ENCODE data around the gene FAM227B. TPM values are rescaled to one million over a fixed set of nuclear protein-coding genes. Genes with fewer than 3 reads are reported as not detected.
"Not testable (repeated sequence)": the region's sequence is repeated elsewhere in the genome, so short reads cannot be mapped to it uniquely, and the experiment has no call there.

The FAM227B gene
- total RNA-seq, 1 donor from 2014 or later, result 2.6 TPM

DNA sequence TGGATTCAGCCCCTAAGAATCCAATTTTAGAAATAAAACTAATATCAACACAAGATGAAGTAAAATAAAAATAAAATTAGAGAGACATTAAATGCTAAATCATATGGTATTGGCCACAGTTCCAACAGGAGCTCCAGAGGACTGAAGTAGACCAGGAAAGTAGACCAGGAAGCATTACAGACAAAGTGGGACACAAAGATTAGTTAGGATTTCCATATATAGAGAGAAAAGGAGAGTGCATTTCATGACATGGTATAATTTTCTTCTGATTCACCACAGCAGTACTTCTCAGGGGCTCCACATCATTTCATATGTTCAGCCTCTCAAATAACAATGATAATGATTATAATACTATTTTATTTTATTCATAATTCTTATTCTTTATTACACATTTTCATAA lies 179.3 kb downstream of the FAM227B start:
- DNase-seq (ENCODE audit: low spot score) (no peak), ATAC-seq (no peak)

DNA sequence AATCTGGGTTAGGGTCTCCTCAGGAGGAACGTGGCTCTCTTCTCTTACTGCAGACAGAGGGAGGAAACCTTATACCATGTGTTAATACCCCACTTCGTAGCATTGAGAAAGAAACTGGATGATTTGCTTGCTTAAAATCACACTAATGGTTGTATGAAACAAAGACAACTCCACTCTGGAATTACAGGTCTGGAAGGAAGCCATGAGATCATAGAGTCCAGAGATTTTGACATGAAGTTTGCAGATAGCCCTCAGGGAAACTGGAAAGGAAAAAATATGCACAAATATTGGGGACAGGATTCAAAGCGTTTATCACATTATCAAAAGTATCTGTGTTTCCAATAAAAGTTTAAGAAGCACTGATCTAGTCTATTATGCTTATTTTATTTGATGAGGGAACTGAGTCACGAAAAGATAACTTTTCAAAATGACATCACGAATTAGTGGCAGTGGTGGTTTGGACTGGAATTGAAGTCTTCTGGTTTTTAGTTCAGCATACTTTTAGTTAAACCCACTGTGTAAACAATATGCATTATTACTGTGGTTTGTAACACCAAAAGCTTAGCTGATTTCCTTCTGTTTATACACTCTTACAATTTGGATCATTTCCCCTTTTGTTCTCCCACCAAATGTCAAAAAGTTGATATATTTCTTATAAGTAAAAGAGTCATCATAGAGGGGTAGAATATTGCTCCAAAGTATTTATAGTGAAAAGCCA lies 180.8 kb downstream of the FAM227B start:
- no peak for ATAC-seq
- no peak for DNase-seq (ENCODE audit: low spot score)

DNA sequence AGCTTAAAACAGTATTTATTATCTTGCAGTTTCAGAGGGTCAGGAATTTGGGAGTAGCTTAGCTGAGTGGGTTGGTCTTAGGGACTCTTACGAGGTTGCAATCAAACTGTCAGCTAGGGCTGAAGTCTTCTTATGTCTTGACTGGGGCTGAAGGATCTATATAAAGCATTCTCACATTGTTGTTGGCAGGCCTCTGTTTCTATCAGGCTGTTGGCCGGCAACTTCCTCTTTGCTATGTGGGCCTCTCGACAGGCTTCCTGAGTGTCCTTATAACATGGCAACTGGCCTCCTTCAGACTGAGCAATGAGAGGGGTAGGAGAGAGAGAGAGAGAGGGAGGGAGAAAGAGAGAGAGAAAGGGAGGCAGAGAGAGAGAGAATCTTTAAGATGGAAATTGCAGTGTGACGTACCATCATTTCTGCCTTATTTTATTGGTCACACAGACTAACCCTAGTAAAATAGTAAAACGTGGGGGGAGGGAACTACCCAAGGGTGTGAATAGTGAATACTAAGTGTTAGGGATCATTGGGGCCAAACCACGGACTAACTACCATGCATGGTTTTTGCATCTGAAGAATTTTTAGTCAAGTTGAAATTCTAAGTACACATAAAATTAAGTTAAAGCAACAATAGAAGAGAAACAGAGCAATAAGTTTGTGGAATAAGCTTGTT lies 181.5 kb downstream of the FAM227B start:
- ATAC-seq (peak; percentile 14), DNase-seq (ENCODE audit: low spot score) (no peak)

DNA sequence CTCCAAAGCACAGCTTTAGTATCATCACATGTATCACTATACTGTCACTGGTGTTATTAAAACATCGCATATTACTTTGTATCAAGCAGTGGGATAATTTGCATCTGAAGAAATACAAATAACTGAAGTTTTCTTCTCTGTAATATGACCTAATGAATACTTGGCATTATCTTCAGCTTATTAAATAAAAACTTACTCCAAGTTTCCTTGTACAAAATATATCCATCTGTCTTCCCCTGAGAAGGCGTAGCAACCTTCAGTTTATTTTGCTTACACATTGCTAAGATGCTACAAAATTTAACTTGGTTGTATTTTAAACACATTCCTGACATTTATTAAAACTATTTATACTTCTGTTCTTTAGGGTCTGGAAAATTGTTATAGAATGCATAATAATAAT lies 183.9 kb downstream of the FAM227B start:
- ATAC-seq, result no peak
- DNase-seq (ENCODE audit: low spot score), result no peak

DNA sequence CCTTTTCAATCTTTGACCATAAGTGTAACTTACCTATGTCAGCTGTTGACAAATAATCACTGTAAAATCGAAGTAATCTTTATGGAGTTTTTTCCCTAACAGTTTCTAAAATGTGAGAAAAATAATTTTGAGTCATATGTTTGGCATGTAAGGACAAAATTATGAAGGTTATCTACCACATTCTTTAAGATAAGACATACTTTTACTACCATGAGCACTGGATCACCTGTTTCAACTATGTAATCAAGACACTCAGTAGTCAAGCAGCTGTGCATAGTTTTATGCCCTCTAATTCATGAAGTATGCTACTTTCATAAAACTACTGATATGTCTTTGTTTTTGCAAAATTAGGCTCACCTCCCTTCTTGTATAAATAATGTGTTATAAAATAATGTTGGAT lies 185.4 kb downstream of the FAM227B start:
- no peak for DNase-seq (ENCODE audit: low spot score)
- no peak for ATAC-seq

DNA sequence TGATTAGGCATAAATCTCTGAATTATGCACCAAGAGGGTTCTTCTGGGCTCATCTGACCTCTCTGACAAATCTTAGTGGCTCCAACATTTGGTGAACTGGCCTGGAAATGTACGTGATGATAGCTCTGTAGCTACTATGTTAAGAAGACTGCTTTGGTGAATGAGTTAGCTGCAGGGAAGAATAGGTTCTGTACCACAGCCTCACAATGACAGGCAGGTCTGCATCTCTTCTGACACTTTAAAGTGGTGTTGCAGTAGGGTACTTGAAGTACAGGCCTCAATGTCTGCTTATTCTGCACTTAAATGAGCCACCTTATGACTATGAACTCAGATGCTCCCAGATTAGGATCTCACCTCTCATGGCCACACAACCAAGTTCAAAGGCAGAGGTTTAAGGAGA lies 190.6 kb downstream of the FAM227B start:
- no peak for DNase-seq (ENCODE audit: low spot score)
- no peak for ATAC-seq

DNA sequence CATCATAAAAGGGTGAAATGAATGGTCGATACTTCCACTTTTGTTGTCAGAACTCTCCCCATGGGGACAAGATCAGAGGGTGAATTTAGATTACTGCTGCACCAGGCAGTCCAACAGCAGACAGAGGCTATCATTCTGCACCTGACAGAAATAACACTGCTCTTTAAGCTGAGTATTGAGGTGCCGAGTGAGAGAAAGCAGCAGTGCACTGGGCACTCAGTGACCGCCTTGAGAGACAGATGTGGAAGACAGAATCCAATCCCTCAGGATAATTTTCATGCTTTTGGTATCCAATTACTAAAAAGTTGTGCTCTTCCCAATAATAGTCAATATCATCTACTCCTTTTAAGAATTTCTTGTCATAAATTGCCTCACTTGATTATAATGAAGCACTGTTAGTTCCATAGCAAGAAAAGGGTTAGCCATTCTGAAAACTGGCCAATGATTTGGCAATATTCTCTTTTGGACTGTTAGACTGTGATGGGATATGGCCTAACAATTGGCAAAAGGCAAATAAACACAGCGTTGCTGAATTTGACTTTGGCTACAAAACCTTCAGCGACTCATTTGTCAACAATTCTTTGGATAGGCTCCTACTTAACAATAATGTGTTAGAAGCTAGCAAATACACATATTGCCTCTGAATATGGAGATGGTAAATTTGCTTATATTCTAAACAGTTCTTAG lies 192.1 kb downstream of the FAM227B start:
- peak; percentile 98 for ATAC-seq
- peak; percentile 45 for DNase-seq (ENCODE audit: low spot score)

DNA sequence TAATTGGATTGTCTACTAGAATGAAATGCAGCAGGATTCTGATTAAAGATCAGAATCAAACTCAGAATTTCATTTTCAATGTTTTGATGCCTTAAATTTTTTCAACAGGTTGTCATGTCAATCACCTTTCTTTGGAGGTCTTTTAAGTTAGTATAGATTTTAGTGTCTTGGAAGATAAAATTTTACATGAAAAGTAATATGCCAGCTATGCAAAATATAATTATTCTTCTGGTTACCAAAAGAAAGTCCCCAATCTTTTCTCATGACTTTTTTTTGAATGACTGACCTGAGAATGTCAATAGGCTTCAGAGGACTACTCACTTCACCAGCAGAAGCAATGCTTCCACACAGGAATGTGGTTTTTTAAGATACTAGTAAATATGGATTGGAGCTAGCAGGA lies 193.2 kb downstream of the FAM227B start:
- ATAC-seq (no peak), DNase-seq (ENCODE audit: low spot score) (no peak)

DNA sequence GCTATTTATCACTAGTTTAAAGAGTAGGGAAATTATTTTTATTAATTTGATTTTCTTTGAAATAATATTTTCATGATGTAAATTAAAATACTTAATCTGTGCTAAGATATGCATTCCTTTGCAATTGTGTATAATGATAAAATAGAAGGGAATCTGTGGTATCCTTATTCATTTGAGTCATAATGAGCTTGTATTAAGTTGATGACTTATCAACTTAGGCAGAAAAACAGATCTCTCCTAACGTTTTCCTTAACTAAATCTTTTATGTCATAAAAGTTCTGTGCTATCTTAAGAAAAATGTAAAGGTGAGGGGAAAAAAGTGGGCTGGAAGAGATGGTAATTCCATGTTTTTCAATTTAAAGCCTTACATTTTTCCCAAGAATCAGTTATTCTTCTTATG lies 195.7 kb downstream of the FAM227B start:
- DNase-seq (ENCODE audit: low spot score), result no peak
- ATAC-seq, result no peak

DNA sequence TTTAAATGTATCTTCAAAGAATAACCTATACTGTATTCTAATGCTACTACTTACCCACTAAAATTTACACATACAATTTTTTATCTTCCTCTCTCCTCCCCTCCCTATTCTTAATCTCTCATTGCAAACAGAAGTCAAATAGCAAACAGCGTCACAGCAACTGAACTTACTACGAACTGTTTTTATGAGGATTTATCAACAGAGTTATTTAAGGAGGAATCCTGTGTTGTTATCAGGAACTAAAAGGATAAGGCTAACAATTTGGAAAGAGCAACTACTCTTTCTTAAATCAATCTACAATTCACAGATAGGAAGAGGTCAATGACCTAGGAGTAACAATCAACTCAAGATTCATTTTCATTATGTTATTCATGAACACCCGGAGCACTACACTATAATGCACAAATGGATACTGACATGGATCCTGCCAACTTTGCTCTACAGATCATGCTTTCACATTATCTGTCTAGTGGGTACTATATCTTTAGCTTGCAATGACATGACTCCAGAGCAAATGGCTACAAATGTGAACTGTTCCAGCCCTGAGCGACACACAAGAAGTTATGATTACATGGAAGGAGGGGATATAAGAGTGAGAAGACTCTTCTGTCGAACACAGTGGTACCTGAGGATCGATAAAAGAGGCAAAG lies 196.6 kb downstream of the FAM227B start:
- DNase-seq (ENCODE audit: low spot score), result no peak
- ATAC-seq, result no peak

DNA sequence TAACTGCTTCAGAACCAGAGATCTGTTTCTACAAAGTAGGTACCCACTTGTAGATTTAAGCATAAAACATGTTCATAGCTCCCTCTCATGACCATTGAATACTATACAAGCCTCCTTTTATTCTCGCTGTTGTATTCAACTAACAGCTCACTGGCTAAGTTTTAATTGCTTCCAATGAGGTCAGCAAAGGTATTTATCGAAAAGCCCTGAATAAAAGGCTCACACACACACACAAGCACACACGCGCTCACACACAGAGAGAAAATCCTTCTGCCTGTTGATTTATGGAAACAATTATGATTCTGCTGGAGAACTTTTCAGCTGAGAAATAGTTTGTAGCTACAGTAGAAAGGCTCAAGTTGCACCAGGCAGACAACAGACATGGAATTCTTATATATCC lies 197.6 kb downstream of the FAM227B start, which contains the start of gene FGF7:
Gene FGF7, plus strand, starts transcription at position 222 of the 400 bp plus-strand sequence. CDS start 1,056 bp downstream, outside the sequence.
- ATAC-seq (no peak), DNase-seq (ENCODE audit: low spot score) (no peak)

DNA sequence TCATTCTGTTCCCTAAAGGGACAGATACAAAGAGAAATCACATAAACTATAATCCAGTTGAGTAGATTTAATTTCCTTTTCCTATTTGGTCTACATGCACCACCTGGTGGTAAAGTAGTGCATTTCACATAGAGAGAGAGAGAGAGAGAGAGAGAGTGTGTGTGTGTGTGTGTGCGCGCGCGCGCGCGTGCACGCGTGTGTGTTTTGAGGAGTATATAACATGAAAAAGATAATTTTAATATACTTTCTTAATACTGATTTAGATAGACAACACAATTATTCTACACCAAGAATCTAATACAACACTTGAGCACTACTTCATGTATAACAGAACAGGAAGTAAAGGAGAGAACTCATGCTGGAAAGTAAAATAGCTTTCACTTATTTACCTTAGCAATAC lies 198.6 kb downstream of the FAM227B start:
- ATAC-seq, result peak; percentile 92
- peak; percentile 44 for DNase-seq (ENCODE audit: low spot score)

DNA sequence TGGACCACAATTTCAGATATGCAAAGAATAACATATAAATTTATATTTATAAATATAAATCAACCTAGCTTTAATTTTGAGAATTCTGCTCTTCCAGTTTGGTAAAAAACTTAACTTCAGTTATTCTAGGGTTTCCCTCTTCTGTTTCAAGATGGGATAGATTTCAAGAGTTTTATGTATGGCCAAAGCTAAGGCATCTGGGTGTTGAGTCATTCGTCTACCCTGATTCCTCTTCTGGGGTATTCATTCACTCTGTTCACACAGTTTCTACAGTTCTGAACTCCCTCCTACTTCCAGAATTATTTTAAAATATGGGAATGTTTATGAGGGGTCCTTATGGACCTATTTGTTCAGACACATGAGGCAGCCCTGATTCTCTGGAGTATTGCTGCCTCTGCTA lies 201.8 kb downstream of the FAM227B start:
- DNase-seq (ENCODE audit: low spot score) (no peak), ATAC-seq (no peak)

DNA sequence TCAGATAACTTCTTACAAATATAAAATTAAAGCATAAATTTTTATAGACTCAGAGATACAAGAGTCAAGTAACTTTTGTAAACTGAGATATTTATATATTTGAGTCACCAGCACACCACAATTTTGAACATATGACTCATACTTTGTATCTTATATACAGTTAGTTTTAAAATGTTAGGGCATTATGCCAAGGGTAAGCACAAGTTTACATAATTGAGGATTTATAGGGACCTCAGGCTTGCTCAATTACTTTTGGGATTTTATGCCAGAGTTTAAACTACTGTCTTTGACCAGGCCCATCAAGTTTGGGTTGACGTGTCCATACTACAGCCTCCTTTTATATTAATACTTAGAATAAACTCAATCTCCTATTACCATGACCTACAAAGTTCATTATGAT lies 205.0 kb downstream of the FAM227B start:
- DNase-seq (ENCODE audit: low spot score) (no peak), ATAC-seq (no peak)

DNA sequence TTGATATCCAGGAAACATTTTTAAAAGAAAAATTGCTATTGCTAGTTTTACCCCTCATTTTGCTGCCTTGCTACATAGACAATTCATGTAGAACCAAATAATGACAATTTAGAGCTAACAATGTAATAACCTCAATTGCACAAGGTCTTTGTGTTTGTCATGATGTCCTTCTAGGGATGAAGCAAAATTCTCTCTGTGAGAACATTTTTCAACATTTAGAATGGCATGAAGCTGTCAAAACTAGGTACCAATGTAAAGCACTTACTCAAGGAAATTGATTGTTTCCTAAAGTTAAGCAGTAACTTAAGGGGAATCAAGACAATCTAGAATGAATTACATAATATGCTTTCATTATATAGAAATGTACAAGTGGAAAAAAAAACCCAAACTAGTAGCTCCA lies 205.5 kb downstream of the FAM227B start:
- DNase-seq (ENCODE audit: low spot score), result no peak
- ATAC-seq, result no peak

DNA sequence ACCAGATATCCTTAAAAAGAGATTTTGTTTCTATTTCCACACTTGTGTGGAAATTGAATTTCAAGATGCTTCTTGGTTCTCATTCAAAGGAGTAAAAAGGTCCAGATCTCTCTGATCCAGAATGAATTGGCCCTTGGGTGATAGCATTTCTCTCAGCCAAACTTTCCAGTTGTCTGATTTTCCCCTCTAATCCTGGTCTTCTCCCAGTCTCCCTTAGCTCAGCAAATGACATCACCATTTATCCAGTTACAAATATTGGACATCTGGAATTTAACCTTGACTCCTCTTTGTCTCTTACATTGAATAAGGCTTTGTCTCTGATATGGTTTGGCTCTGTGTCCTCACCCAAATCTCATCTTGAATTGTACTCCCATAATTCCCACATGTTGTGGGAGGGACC lies 207.8 kb downstream of the FAM227B start:
- DNase-seq (ENCODE audit: low spot score), result no peak
- ATAC-seq, result no peak

DNA sequence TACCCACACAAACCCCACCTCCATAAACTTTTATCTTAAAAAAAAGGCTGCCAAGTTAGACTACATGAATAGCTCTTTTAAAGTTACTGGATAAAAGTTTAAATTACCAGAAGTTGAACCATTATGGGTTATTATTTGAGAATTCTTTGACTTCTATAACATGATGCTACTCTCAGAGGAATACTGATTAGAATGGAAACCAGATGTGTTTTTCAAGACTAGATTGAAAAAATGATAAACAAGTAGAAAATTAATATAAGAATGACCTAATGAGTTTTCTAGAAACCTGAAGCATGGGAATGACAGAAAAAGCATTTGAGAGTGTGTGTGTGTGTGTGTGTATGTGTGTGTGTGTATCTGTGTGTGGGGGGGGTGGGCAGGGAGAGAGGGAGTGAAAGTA lies 210.0 kb downstream of the FAM227B start:
- ATAC-seq (no peak), DNase-seq (ENCODE audit: low spot score) (no peak)

DNA sequence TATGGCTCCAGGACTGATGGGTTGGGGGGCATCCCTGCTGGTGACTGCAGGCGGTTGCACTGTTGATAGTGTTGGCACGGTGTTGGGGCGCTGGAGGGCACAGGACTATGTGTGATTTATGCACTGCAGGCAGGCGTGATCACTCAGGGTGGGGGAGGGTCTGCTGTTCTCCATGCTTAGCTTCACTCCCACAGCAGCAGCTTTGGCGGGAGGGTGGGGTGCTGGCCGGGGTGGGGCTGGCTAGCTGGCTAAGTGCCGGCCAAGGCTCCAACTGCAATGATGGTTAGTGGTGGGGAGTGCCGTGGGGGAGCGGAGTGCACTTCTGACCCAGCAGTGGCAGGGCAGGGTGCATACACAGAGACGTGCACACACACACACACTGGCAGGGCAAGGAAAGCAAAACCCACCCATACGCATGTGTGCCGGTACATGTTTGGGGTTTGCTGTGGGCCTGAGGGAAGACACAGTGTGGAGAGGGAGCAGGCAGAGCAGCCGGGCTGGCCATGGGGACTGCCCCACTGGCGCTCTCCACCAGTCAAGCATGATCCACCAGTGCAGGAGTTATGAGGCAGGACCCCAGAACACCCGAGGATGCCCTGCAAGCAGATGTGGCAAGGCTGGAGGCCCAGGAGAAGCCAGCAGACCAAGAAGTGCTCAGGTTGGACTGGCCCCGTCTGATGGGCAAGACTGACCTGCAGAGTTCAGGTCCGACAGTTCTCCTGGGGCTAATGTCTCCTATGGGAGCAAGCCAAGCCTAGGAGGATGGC lies 214.1 kb downstream of the FAM227B start:
- DNase-seq (ENCODE audit: low spot score) (no peak), ATAC-seq (no peak)

DNA sequence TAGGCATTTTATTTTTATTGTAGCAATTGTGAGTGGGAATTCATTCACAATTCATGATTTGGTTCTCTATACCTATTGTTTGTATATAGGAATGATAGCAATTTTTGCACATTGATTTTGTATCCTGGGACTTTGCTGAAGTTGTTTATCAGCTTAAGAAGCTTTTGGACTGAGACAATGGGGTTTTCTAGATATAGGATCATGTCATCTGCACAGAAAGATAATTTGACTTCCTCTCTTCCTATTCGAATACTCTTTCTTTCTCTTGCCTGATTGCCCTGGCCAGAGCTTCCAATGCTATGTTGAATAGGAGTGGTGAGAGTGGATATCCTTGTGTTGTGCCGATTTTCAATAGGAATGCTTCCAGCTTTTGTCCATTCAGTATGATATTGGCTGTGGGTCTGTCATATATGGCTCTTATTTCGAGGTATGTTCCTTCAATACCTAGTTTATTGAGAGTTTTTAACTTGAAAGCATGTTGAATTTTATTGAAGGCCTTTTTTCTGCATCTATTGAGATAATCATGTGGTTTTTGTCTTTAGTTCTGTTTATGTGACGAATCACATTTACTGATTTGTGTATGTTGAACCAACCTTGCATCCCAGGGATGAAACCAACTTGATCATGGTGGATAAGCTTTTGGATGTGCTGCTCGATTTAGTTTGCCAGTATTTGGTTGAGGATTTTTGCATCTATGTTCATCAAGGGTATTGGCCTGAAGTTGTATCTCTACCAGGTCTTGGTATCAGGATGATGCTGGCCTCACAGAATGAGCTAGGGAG lies 217.9 kb downstream of the FAM227B start:
- DNase-seq (ENCODE audit: low spot score); ATAC-seq: not testable (repeated sequence)

DNA sequence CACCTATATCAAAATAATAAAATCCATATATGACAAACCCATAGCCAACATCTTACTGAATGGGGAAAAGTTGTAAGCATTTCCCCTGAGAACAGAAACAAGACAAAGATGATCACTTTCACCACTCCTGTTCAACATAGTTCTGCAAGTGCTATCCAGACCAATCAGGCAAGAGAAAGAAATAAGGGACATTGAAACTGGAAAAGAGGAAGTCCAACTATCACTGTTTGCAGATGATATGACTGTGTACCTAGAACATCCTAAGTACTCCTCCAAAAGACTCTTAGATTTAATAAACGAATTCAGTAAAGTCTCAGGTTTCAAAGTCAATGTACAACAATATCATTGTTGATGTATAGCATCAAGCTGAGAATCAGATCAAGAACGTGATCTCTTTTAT lies 233.1 kb downstream of the FAM227B start:
- DNase-seq (ENCODE audit: low spot score) (no peak), ATAC-seq (no peak)
